T-cell (primary cell): Measurements from ENCODE around the gene TNFAIP2. TPM values are rescaled to one million over a fixed set of nuclear protein-coding genes. Genes with fewer than 3 reads are reported as not detected.
A peak's percentile ranks its signal among the peaks of the same experiment; 100 is the strongest.

Experiments used
- ATAC-seq, 4 experiments: fragments of 200-7000 bp in 3 of 4; fragments of 150-1000 bp in 1 of 4; cut with Tn5 transposase; replicated peaks in 1 of 4; 1 replicate in 3 of 4; 2 replicates in 1 of 4; pipeline ENCODE4 v1.10.0; 2021; ENCODE audit warnings: moderate library complexity in 3 of 4, mild to moderate bottlenecking in 2 of 4, moderate number of reproducible peaks in 1 of 4
- CTCF ChIA-PET, 2 donors: fragments of 300-600 bp; sonication (Branson Sonifier 250); formaldehyde crosslinking; loops; one replicate each; lab custom pipeline; 2022; ENCODE audit warnings: antibody characterized with exemption in 2 of 2; lab: Charles Lee
- POLR2A ChIA-PET, 2 donors: fragments of 300-600 bp; sonication (Branson Sonifier 250); formaldehyde crosslinking; loops; one replicate each; lab custom pipeline; 2022; ENCODE audit warnings: antibody characterized with exemption in 2 of 2; lab: Charles Lee
- DNase-seq, 35 experiments: peaks; one replicate each; pipeline versions ENCODE4 v3.0.0 to v3.0.0-alpha.2; 2013 to 2023
- H3K27ac ChIP-seq: one replicate; pipeline ENCODE4 v1.5.1; 2013; ENCODE audit warnings: low read length
- H3K27me3 ChIP-seq, 2 experiments: replicated peaks in 1 of 2; 1 replicate in 1 of 2; 2 replicates in 1 of 2; pipeline versions ENCODE4 v1.6.1 to v1.7.0; 2013; ENCODE audit warnings: low read length in 1 of 2, mixed read lengths in 1 of 2; ENCODE audit not compliant: control insufficient read depth in 2 of 2, insufficient read depth in 2 of 2; ENCODE audit errors: extremely low read depth in 1 of 2
- H3K36me3 ChIP-seq, 2 donors: 1 replicate in 1 of 2; 2 replicates in 1 of 2; pipeline versions ENCODE4 v1.6.1 to v1.7.0; 2013; ENCODE audit warnings: low read length in 1 of 2; ENCODE audit not compliant: control insufficient read depth in 2 of 2, insufficient read depth in 1 of 2; ENCODE audit errors: extremely low read depth in 1 of 2
- H3K4me1 ChIP-seq, 2 experiments: 1 replicate in 1 of 2; 2 replicates in 1 of 2; pipeline versions ENCODE4 v1.6.1 to v1.7.0; 2013; ENCODE audit warnings: low read length in 2 of 2, mixed read lengths in 1 of 2; ENCODE audit not compliant: insufficient read depth in 2 of 2, control insufficient read depth in 1 of 2; ENCODE audit errors: extremely low read depth in 1 of 2
- H3K4me3 ChIP-seq, 2 donors: 1 replicate in 1 of 2; 2 replicates in 1 of 2; pipeline versions ENCODE4 v1.5.1 to v1.7.0; 2013; ENCODE audit warnings: mild to moderate bottlenecking in 2 of 2, low read length in 1 of 2, moderate library complexity in 1 of 2; ENCODE audit not compliant: control insufficient read depth in 1 of 2; ENCODE audit errors: extremely low read depth in 1 of 2
- H3K9me3 ChIP-seq: 2 replicates; pipeline ENCODE4 v1.7.0; 2013
- H3K27ac Mint-ChIP-seq, 2 donors: one replicate each; pipeline ENCODE4 v1.8.0; 2020 to 2021; ENCODE audit warnings: mild to moderate bottlenecking in 2 of 2, mixed read lengths in 2 of 2
- H3K27me3 Mint-ChIP-seq, 2 donors: one replicate each; pipeline ENCODE4 v1.8.0; 2021 to 2022; ENCODE audit warnings: mixed read lengths in 2 of 2
- H3K36me3 Mint-ChIP-seq: one replicate; pipeline ENCODE4 v1.8.0; 2021; ENCODE audit warnings: mixed read lengths
- H3K4me1 Mint-ChIP-seq, 3 donors: one replicate each; pipeline ENCODE4 v1.8.0; 2020 to 2022; ENCODE audit warnings: mixed read lengths in 3 of 3, mild to moderate bottlenecking in 1 of 3
- H3K4me3 Mint-ChIP-seq, 3 donors: one replicate each; pipeline ENCODE4 v1.8.0; 2020 to 2022; ENCODE audit warnings: mild to moderate bottlenecking in 3 of 3, mixed read lengths in 3 of 3, moderate library complexity in 3 of 3
- H3K9me3 Mint-ChIP-seq, 3 donors: one replicate each; pipeline ENCODE4 v1.8.0; 2020 to 2022; ENCODE audit warnings: mixed read lengths in 3 of 3
- WGBS: methylation state at CpG from one replicate; pipeline ENCODE4 v1.1.5; 2013; ENCODE audit warnings: missing lambda C conversion rate; ENCODE audit not compliant: insufficient coverage; 5-methylcytosine and 5-hydroxymethylcytosine counted together
- total RNA-seq, 35 experiments: library from RNA in 6 of 35; stranded (reverse) in 6 of 35; fragments of 120-200 nt in 1 of 35; gene quantifications; one replicate each; pipeline versions ENCODE4 v1.2.1 to v1.2.4 and lab custom pipeline; 2013 to 2026

The TNFAIP2 gene
- total RNA-seq, 5 donors from 2014 or later (not counting 1 experiment from before 2014, with no cell fraction given): 0.93 to 2.1 (median 1.0) TPM

DNA sequence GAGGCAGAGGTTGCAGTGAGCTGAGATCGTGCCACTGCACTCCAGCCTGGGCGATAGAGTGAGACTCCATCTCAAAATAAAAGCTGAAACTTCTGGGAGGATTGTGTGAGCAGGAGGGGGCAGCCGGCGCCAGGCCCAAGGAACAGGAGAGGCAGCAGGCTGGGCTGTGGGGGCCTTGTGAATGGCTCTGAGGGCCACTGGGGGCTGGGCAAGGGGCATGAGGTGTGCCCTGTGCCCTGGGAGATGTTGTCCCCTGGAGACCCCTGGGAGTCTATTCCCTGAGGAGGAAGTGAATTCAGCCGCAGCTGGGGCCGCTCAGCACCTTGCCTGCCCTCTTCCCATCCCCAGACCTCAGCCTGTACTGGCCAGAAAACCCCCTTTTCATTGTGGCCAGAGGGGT lies 34.3 kb upstream of the TNFAIP2 start:
- H3K9me3 ChIP-seq: no peaks in the 10 kb centered on the region
- H3K27me3 Mint-ChIP-seq: peaks cover 20 to 23% of the 10 kb centered on the region in 2 donors
- H3K27ac ChIP-seq: no peak overlapping the region
- peaks cover 2 to 71% of the 10 kb centered on the region in 2 experiments for H3K27me3 ChIP-seq
- DNase-seq: no peak
- H3K4me1 ChIP-seq: peaks cover 0 to 16% of the 10 kb centered on the region in 2 experiments
- ATAC-seq: no peak
- ChIA-PET POLR2A (no interaction called here), CTCF (no interaction called here)
- H3K4me1 Mint-ChIP-seq: peaks cover 0 to 5% (median 3%) of the 10 kb centered on the region in 3 donors
- no peak overlapping the region for H3K27ac Mint-ChIP-seq
- H3K4me3 ChIP-seq: no peak overlapping the region
- no peaks in the 10 kb centered on the region for H3K9me3 Mint-ChIP-seq
- no peaks in the 10 kb centered on the region for H3K36me3 ChIP-seq
- no peak overlapping the region for H3K4me3 Mint-ChIP-seq
- no peaks in the 10 kb centered on the region for H3K36me3 Mint-ChIP-seq
- 97% methylated on average over 4 of the region's 6 CpGs for WGBS

DNA sequence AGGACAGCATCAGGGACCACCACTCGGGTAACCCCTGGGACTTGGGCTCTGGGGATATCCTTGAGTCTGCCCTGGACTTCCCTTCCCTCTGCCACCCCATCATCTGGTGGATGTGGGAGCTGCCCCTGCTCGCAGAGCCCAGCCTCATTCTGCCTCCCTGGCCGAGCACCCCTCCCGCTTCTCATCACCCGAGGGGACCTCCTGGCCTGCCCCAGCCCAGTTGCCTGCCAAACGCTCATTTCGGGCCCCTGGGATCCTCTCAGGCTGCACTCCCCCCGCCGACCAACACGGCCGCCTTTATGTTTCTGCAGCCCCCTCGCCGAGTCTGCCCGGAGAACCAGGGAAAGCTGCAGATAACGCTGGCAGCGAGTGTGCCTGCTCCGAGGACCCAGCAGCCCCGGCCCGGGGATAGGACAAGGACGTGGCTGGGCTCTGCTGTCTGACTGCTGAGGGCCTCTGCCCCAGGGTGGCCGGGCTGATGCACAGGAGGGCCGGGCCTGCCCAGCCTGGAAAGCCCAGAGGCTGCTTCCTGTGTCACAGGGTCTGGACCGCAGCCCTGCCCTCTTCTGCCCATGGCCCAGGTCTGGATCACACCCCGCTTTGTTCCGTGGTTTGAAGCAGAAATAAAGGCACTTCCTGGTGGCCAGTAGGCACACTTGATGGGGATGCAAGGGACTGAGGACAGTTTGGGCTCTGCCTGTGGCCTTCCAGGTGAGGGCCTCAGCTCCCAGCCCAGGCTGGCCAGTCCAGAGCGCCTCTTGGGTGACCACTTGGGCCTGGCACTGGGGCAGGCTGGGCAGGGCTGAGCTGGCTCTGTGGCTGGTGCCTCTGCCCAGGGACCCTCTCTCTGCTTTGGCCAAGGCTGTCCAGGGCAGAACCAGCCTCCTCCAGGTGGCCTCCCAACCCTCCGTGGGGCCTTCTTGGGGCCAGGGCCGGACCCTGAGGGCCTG lies 33.6 kb upstream of the TNFAIP2 start:
- H3K9me3 Mint-ChIP-seq: no peaks in the 10 kb centered on the region
- ChIA-PET POLR2A (no interaction called here), CTCF (no interaction called here)
- H3K27me3 ChIP-seq: peaks cover 2 to 71% of the 10 kb centered on the region in 2 experiments
- H3K9me3 ChIP-seq: no peaks in the 10 kb centered on the region
- no peak overlapping the region for H3K4me3 Mint-ChIP-seq
- peaks cover 0 to 5% (median 3%) of the 10 kb centered on the region in 3 donors for H3K4me1 Mint-ChIP-seq
- no peak overlapping the region for H3K27ac Mint-ChIP-seq
- H3K4me1 ChIP-seq: peaks cover 0 to 16% of the 10 kb centered on the region in 2 experiments
- H3K27ac ChIP-seq: no peak overlapping the region
- ATAC-seq: no peak
- no peaks in the 10 kb centered on the region for H3K36me3 ChIP-seq
- H3K4me3 ChIP-seq: no peak overlapping the region
- WGBS: 86% methylated on average over 26 of the region's 28 CpGs
- no peaks in the 10 kb centered on the region for H3K36me3 Mint-ChIP-seq
- DNase-seq: no peak
- H3K27me3 Mint-ChIP-seq: peaks cover 18 to 20% of the 10 kb centered on the region in 2 donors

DNA sequence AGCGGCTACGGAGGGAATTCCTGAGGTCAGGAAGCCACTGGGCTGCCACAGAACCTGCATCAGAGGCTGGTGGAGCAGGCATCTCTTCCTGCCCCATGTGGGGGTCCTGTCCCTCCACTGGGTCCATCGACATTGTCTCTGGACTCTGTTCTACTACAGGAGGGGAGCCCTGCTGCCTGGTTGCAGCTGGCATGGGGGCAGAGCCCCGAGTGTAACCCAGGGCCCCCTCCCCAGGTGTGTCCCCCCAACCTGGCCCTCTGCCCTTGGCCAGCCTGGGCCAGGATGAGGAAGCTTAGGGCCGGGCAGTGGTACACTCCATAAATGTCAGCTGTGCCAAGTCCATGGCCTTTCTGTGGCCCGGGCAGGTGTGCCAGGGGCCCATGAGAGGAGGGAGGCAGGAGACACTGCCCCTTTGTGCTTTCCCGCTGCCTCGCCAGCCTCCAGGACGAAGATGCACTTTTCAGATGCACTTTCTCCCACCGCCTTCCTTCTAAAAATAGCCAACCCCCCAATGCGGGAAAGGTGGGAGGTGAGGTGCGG lies 32.7 kb upstream of the TNFAIP2 start:
- H3K27me3 Mint-ChIP-seq: peaks cover 14% of the 10 kb centered on the region in 2 donors
- H3K27ac Mint-ChIP-seq: no peak overlapping the region
- no peak for DNase-seq
- no peaks in the 10 kb centered on the region for H3K36me3 ChIP-seq
- peaks cover 2 to 62% of the 10 kb centered on the region in 2 experiments for H3K27me3 ChIP-seq
- no peaks in the 10 kb centered on the region for H3K9me3 Mint-ChIP-seq
- ChIA-PET POLR2A (no interaction called here), CTCF (interaction anchor here in 1 of 2 donors (0.5 kb wide), 1 partner anchor 99 kb away, joined by 4 read pairs; no protein-coding TSS in a partner anchor)
- H3K4me3 ChIP-seq: no peak overlapping the region
- H3K36me3 Mint-ChIP-seq: no peaks in the 10 kb centered on the region
- H3K4me1 Mint-ChIP-seq: peaks cover 0 to 5% (median 3%) of the 10 kb centered on the region in 3 donors
- peak overlapping the region; percentile 34 to 63 (median 49) for H3K4me3 Mint-ChIP-seq
- H3K27ac ChIP-seq: no peak overlapping the region
- peaks cover 0 to 16% of the 10 kb centered on the region in 2 experiments for H3K4me1 ChIP-seq
- H3K9me3 ChIP-seq: no peaks in the 10 kb centered on the region
- WGBS: 82% methylated on average over 6 of the region's 12 CpGs
- ATAC-seq: no peak

DNA sequence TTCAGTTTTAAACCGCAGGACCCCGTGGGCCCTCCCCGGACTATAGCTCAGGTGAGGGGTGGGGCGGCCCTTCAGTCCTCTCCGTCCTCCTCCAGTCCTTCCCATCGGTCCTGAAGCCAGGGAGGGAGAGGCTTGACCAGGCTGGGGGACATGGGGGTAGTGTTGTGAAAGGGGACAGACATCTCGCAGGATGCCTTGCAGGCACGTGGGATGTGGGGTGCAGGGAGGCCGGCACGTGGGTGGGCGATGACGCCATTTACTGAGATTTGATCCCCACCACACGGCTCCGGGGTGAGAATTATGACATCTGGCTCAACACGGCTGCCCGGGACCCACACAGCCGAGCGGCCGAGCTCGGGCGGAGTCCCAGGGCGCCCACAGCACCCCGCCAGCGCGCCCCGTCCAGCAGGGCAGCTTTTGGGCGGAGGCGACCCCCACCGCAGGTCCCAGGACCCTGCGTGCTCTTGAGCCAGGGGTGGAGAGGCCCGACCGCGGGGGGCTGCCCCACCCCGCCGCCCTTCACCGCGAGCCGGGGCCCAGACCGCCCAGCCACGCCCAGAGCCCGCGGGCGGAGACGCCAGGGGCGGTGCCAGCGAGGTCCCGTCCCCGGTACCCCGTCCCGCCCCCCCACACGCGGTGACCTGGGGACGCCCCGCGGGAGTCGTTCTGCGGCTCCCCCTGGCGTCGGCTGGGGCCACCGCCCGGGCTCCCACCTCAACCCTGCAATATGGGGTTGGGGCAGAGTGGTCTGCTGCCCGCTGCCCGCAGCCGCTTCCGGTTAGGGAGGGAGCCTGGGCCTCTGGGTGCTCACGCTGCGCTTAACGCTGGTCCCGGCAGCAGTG lies 32.0 kb upstream of the TNFAIP2 start:
- Histone ChIP-seq H3K36me3 (no peaks in the 10 kb centered on the region), H3K27ac (no peak overlapping the region), H3K4me1 (peaks cover 0 to 16% of the 10 kb centered on the region in 2 experiments), H3K27me3 (peaks cover 2 to 57% of the 10 kb centered on the region in 2 experiments), H3K4me3 (peak overlapping the region in 1 of 2 donors; percentile 35), H3K9me3 (no peaks in the 10 kb centered on the region)
- peaks cover 0 to 5% (median 3%) of the 10 kb centered on the region in 3 donors for H3K4me1 Mint-ChIP-seq
- H3K4me3 Mint-ChIP-seq: peak overlapping the region; percentile 34 to 63 (median 49)
- H3K27ac Mint-ChIP-seq: no peak overlapping the region
- POLR2A ChIA-PET: no interaction called here
- H3K36me3 Mint-ChIP-seq: no peaks in the 10 kb centered on the region
- DNase-seq: peak; percentile 44 to 85 (median 75)
- peak; percentile 90 to 95 (median 93) for ATAC-seq
- CTCF ChIA-PET: interaction anchor here in 1 of 2 donors (0.5 kb wide), 1 partner anchor 98 kb away, joined by 4 read pairs; no protein-coding TSS in a partner anchor
- WGBS: 4% methylated on average over 58 of the region's 69 CpGs
- H3K9me3 Mint-ChIP-seq: no peaks in the 10 kb centered on the region
- H3K27me3 Mint-ChIP-seq: peaks cover 11 to 12% of the 10 kb centered on the region in 2 donors

DNA sequence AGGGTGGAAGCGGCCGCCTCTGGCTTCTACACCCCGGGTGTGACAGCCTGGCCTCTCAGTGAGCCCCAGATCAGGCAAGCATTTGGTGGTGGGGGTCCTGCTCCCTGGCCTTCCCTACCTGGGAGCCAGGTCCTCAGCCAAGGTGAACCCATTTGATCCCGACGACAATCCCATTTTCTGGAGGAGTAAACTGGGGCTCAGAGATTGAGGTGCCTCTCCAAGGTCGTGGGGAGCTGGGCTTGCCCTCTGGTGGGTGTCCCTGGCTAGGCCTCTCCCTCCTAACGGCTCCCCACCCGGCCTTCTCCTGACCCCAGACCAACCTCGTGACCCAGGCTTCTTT lies 31.4 kb upstream of the TNFAIP2 start:
- peak overlapping the region in 1 of 2 donors; percentile 24 for H3K4me3 ChIP-seq

More for the DNA sequence above, 31.4 kb upstream of the TNFAIP2 start:
- Histone ChIP-seq H3K36me3 (no peaks in the 10 kb centered on the region), H3K27ac (no peak overlapping the region), H3K27me3 (peaks cover 0 to 54% of the 10 kb centered on the region in 2 experiments), H3K9me3 (no peaks in the 10 kb centered on the region), H3K4me1 (peaks cover 0 to 16% of the 10 kb centered on the region in 2 experiments)
- no peak for ATAC-seq
- POLR2A ChIA-PET: interaction anchor here in 1 of 2 donors (0.6 kb wide), 1 partner anchor 1685 kb away, joined by 4 read pairs; no protein-coding TSS in a partner anchor
- H3K9me3 Mint-ChIP-seq: no peaks in the 10 kb centered on the region
- 64% methylated on average over 4 of the region's 9 CpGs for WGBS
- H3K27ac Mint-ChIP-seq: no peak overlapping the region
- CTCF ChIA-PET: no interaction called here
- peak overlapping the region in 2 of 3 donors; percentile 31 to 56 for H3K4me3 Mint-ChIP-seq
- H3K36me3 Mint-ChIP-seq: no peaks in the 10 kb centered on the region
- peaks cover 5 to 6% of the 10 kb centered on the region in 2 donors for H3K27me3 Mint-ChIP-seq
- DNase-seq: no peak
- H3K4me1 Mint-ChIP-seq: peaks cover 0 to 5% (median 3%) of the 10 kb centered on the region in 3 donors
